HG02759 (cell line): Measurements from ENCODE around the gene NPHP4.

ENCODE experiments used
- ATAC-seq: cut with Tn5 transposase; IDR thresholded peaks from one replicate; pipeline ENCODE4 v1.9.1; 2021; ENCODE audit warnings: mild to moderate bottlenecking, moderate library complexity; ENCODE audit not compliant: unreplicated experiment

Gene NPHP4

DNA sequence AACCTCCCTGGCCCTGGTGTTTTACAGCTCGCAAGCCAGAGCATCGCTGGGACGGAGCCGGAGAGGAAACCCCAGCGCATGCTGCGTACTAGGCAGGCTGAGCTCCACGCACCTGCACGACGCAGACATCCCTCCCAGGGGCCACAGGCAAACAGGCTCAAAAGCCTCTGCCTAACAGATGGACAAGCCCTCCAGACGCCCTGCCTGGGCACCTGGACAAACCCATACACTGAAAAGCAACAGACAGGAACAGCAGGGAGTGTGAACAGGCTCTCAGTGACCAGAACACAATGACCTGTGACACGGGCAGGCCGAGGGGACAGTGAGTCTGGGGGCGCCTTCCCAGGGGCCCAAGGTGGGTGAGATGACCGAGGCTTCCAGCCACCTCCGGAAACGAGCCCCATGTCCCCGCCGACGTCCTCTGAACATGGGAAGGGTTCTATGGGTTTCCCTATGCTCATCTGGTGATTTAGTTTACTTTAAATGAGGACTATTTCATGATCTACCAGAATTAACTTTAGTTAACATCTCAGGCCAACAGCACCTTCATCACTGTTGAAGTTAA, 40.3 kb downstream of the NPHP4 start:
- no peak for ATAC-seq

DNA sequence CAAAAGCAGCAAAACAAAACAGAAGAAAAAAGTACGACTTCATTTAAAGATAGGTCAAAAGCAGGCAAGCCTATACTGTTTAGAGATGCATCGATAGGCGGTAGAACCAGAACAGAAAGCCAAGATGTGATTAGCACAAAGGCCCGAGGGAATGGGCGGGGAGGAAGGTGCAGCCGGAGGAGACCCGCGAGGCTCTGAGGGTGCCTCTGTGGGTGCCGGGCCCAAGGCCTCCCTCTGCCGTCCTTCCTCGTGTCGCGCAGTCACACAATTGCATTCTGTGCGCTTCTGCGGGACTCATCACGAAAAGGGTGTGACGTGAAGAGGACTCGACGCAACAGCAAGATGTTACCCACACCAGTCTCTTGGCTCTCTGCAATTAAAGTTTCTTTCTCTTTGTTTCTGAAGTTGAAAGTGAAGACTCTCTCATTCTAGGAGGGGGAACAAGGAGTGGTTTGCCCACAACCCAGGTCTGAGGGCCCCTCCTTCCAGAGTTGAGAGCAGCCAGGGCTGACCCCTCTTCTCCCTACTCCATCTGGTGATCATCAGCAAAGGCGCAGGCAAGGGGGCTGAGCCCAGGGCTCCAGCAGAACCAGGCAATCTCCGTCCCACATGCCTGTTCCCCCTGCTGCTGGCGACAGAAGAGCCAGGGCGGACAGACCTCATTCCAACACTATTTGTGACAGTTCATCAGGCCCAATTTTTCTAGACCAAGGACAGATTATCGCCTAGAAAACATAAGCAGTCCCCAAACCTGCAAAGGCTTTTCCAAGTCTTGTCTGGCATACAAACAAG, 41.0 kb downstream of the NPHP4 start:
- no peak for ATAC-seq

DNA sequence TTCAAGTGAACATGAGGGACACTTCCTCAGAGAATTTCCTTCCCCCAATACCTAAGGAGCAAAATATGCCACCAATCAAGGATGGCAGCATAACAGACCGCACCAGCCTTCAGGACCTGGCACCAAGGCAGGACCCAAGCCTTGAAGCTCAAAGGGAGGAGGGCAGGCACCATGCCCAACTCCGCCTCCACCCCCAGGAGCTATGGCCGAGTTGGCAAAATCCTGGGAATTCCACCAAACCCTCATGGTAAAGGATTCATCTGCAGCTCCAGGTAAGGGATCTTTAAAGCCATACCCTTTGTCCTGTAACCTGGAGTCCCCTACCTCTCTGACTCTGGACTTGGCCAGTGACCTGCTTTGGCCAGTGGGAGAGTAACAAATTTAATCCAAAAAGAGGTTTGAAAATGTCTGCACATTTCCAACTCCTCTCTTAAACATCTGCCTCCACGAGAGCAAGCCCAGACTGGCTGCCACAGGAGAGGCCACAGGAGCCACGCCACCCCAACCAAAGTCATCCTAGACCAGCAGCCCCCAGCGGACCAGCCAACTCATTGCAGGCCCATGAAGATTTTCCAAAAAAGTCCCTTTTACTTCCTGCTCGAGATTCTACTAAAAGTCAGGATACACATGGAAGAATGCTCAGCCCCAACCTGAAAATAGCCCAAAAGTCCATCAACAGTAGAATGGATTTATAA, 41.9 kb downstream of the NPHP4 start:
- no peak for ATAC-seq

DNA sequence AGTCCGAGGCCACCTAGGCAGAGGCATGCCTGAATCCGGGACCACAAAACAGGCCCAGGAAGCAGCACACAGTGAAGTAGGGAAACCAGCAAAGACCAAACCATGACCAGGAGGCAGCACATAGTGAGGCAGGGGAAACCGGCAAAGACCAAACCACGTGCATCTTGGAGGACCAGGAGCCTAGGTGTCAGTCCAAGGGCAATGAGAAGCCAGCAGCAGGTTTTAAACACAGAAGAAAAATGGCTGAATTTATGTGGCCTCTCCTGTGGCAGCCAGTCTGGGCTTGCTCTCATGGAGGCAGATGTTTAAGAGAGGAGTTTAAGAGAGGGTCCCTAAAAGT, 42.5 kb downstream of the NPHP4 start:
- no peak for ATAC-seq

DNA sequence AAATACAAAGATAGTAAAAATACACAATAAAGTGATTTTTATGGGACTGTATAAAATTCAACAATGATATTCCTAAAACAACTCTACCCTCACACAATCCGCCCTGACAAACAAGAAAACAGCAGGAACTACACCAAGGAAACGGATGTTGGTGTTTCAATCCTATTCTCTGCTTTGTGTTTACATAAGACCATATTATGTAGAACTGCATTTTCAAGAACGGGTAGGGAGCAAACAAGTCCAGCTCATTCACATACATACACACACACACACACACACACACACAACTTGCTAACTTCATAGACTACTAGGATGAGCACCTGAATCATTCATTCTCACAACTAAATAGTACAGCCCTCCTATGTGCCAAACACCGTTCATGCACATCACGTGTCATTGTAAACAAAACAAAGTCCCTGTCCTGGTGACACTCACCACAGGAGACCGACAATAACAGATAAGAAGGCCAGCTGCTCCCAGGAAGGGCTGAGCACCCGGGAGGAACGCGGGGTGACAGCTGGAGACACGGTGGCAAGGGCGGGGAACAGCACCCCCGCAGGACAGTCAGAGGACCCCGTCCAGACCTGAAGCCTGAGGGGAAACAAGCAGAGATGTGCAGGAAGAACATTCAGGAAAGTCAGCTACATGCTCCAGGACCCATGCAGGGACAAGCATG, 43.0 kb downstream of the NPHP4 start:
- ATAC-seq: no peak

DNA sequence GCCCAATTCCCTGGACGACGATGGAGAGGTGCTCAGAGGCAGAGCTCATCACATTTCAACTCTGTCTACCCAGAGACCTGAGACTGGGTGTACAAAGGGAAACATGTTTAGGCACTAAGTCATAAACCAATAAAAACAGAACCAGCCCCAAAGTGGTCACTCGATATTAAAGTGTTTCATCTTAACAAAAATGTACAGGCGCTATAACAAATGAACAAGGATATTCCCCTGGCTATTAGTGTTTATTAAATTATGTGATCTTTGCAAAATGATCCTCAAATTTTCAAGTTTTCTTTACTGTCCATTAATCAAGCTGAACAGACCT, 43.6 kb downstream of the NPHP4 start:
- no peak for ATAC-seq

DNA sequence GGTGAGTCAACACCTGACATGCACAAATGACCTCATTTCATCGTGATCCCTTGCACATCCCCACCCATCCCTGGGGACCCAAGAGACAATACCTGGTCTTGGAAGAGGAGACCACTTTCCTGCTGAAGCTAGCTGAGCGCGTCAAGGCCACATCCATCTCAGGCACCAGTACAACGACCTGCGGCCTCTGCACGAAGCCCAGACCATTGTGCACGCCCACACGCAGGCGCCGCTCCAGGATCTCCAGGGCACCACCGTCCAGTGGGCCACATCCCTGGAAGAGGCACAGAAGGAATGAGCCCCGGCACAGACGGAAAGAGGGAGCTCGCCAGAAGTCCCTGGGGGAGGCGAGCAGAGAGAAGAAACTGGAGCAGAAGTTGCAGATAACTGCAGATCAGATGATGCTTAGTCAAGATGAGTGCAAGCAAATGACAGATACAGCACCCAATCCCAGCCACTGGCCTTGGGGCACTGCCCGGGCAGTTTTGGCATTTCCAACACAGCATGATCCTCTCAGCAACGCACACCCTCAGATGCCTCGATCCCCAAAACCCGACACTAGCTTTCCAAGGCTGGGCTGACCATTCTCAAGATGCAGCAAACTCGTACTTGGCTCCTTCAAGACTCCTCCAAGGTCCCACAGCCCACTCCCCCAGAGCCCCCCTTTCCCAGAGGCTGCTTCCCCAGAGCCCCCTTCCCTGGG, 44.1 kb downstream of the NPHP4 start:
- no peak for ATAC-seq

DNA sequence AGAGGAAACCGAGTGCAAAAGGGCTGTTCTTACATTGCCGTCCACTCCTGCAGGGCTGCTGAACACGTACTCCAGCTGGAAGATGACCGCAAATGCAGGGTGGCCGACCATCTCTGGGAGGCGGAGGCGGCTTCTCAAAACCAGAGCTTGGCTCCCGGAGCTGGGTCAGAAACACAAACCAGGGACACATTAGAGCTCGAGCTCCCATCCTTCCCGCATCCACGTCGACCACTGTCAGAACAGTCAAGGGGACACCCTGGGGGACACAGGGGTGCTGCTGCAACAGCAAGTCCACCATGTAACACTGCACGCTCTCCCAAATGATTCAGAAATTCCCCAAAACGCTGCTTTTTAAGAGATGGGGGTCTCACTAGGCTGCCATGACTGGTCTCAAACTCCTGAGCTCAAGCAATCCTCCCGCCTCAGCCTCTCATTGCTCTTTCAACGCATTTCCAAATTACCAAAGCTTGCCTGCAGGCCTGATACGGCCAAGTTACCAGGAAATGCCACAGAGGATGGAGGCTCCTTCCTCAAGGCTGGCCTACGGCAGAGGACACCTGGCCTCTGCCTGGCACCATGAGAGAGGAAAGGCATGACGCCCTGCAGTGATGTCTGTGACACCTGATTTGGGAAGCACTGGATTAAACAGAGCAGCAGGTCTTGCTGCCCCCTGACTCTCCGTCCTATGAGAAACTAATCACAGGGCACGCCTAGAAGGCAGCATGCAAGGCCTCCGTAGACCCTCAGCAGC, 45.0 kb downstream of the NPHP4 start:
- ATAC-seq: no peak

DNA sequence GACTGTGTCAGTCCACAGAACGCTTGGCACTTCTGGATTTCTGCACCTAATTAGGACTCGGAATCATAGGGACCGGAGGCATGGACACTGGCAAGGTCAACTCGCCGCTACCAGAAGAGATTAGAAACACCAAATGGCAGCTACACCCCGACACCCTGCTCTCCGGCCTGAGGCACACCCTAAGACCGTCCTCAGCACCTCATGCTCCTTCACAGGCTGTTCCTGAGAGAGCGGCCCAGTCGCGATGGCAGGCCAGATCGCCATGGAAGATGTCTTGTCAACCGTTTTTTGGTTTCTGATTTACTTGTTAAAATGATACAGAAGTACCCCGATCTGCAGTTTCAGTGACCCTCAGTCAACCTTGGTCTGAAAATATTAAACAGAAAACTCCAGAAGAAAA, 46.8 kb downstream of the NPHP4 start:
- ATAC-seq: no peak

DNA sequence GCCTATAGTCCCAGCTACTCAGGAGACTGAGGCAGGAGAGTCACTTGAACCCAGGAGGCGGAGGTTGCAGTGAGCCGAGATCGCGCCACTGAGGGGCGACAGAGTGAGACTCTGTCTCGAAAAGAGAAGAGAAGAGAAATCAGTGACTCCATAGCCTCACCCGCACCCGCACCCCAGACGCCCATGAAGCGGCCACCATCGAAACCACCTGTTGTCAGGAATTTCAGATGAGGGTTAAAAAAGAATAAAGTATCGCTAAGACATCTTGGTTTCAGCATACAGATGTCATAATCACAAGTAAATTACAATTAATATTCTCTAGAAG, 47.4 kb downstream of the NPHP4 start:
- ATAC-seq: no peak

DNA sequence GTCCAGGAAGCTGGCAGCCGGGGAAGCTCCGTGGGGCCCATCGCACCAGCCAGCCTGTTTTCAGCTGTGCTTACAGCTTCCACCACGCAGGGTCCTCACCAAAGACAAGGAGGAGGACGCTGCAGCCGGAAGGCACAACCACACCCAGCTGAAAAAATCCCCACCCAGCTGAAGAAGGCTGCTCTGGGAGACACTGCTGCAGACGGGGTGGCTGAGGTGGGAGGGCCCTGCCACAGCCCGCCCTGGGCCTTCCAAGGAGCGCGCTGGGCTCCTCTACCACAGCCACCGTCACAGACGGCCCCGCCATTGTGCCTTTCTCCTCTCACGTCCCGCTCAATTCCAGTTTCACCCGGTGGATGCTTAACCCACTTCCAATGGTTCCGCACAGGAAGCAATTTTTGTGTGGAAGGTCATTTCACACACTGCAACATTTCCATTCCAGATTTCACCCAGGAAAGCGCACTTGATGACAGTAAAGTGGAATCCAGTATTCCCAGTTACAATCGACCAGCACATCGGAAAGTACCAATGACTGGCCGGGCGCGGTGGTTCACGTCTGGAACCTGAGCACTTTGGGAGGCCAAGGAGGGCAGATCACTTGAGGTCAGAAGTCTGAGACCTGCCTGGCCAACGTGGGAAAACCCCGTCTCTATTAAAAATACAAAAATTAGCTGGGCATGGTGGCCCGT, 47.9 kb downstream of the NPHP4 start:
- no peak for ATAC-seq

DNA sequence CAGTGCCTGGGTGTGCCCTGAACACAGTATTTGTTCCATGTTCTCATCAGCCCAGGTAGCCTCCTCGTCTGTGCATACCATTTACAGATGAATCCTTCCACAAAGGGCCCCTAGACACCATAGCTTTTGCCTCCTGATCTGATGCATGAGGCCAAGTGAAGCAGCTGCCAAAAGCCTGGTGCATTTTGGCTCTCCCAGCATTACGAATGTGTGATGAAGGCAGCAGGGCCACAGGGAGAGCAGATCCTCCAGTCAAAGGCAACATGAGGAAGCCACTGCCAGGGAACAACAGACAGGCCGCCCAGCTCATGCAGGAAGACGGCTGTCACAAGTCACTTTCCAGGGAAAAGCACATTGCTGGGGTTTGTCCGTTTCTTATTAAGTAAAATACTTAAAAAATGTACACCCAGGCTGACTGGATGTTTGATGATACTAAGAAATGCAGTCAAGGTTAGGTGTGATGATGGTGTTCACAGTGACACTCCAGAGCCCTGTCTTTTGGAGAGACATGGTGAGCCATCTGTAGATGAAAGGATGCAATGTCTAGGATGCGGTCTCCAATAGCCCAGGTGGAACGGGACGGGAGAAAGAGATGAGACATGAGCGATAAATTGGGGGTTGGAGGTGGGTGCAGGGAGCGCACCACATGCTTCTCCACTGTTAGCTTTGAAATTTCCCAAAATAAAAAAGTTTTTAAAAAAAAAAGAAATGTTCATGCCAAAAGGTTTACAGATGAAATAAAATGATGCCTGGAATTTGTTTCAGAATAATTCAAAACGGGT, 48.7 kb downstream of the NPHP4 start:
- ATAC-seq: no peak

DNA sequence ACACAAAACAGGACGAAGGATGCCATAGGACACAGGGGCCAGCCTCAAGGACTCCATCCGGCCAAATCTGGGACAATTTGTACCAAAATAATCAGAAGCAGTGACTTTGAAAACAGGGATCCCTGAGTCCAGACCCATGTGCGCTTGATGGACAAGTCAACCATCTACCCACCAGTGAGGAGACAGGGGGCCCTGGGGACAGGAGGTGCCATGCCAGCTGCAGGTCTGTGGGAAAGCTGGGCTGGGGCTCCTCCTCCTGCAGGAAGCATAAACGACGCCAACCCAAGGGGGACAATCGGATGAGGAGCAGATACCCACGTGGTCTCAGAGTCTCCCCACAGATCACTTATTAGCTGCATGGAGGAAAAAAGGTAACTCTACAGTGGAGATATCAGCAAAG, 50.6 kb downstream of the NPHP4 start:
- ATAC-seq: no peak

DNA sequence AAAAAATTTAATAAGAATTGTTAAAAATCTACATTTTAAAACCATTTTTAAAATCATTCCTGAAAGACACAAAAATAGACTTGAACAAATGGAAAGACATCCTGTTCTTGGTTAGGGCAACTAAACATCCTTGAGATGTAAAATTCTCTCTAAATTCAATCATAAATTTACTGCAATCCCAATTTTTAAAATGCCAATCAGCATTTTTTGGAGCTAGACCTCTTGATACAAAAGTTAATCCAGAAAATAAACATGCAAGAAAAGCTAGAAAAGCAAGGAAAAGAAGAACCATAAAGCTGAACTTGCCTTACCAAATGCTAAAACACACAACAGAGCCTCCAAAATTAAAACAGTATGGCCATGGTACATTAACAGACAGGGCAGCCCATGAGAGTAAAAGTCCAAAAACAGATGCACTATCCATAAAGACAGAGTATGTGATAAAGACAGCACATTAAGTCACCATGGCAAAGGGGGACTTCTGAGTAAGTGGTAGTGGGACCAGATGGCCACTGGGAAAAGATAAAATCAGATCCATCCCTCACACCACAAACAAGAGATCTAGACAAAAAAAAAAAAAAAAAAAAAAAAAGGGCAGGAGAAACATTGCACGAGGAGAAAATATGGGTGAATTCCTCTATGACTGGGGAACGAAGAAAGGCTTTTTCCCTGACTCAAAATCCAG, 51.4 kb downstream of the NPHP4 start:
- no peak for ATAC-seq

DNA sequence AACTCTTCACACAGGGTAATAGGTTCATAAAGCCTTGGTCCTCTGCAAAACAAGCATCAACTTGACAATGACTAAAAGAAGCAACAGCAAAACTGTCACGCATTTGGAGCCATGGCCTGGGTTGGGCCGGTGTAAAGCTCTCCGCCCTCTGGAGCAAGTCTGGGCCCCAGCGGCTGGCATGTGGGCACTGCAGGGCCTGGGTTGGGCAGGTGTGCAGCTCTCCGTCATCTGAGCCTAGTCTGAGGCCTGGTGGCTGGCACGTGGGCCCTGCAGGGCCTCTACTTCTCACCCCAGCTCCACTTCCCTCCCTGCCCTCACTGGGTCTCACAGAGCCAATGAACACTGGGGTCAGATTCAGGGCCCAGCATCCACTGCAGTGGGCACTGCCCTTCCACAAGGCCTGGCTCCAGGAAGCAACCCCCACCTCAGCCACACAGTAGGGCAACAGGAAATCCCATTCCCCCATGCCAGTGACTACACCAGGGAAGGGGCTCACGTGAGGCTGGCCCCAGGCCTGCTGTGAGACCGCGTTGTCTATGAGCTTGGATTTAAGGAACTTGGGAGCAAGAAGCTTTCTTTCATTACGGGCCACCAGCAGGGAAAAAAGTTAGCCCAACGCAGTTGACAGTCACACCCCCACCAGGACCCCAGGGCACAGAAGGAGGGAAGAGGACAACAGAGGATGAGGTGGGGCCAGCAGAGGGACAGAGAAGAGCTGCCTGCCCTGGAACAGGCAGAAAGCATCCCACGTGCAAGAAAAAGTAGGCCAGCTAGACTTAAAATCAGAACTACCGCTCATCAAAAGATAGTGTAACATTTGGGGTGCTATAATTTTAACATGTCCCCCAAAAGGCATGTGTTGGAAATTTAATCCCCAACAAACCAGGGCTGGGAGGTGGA, 52.7 kb downstream of the NPHP4 start:
- no peak for ATAC-seq

DNA sequence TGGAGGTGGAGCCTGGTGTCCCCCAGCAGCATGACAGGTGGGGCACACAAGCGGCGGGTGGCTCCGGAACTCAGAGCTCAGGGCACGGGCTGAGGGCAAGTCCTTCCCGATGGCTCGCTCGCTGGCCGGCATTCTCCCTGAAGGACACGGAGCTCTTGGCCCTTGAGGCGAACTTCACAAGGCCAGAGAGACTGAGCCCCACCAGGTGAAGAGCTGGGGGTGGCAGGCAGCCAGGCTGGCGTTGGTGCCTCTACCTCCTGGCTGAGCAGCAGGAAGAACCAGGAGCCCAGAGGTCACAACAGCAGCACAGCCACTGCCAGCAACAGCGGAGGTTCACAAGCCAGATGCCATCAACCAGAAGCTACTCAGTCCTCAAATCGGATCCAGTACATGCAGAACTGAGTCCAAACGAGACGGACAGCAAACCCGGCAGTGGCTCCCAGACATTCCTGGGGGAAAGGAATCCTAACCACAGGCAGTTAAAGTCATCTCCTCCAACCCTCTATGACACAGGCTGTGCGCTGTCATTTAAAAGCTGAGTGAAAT, 54.1 kb downstream of the NPHP4 start:
- ATAC-seq: no peak

DNA sequence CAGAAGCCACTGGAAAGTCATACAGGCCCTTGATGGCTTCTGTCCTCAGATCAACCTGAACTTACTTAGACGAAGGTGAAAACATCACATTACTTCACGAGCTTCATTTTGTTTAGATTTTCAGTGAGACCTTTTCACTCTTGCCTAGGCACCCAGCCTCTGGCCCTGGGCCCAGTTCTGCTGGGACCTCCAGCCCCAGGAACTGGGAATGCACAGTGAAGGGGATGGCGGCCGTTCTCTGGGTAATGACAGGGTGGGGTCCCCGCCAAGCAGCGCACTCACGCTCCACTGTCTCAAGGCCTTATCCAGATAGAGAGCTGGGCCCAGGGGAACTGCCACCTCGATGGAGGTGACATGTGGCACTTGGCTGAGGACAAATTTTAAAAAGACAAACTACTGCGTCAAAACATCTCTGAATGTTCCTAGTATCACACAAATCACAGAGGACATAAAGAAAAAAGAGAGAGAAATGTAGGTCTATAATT, 54.8 kb downstream of the NPHP4 start:
- no peak for ATAC-seq
